ENCODE measurements around the gene PSORS1C2. TPM values are rescaled to one million over a fixed set of nuclear protein-coding genes. Genes with fewer than 3 reads are reported as not detected.

PSORS1C2 gene
- total RNA-seq, 1 experiment from 2014 or later, result 0.33 TPM

GRCh38 chr6:31107052-31107451, 31.8 kb downstream of the PSORS1C2 start:
- H3K23me2 ChIP-seq (ENCODE audit: insufficient read length, low read depth, low read length, poor library complexity, severe bottlenecking), result no peaks in the 10 kb centered on the region
- no peak overlapping the region for H4K8ac ChIP-seq (replicated peaks; ENCODE audit: insufficient read length, low read depth, low read length)
- TF ChIP-seq CTCF (conservative IDR thresholded peaks at IDR 0.05), result no peak
- H2BK15ac ChIP-seq (ENCODE audit: low read depth, low read length), result no peak overlapping the region
- no peaks in the 10 kb centered on the region for H3K79me2 ChIP-seq (ENCODE audit: insufficient read depth, low read length)
- H3K4me1 ChIP-seq (ENCODE audit: insufficient read depth, low read length), result peaks cover 7% of the 10 kb centered on the region; the same call in 1 of the 2 replicates
- peaks cover 22 to 23% of the 10 kb centered on the region in 2 experiments for H3K4me1 Mint-ChIP-seq
- no peak for DNase-seq
- H3K27me3 Mint-ChIP-seq (ENCODE audit: low read depth), result peaks cover 36% of the 10 kb centered on the region
- H3K27ac Mint-ChIP-seq, result no peak overlapping the region; a peak in 1 of 7 replicates
- H3K4ac ChIP-seq (ENCODE audit: low read depth, low read length), result no peak overlapping the region
- H3K9me3 ChIP-seq (ENCODE audit: control insufficient read depth, low read depth, low read length), result no peaks in the 10 kb centered on the region
- no peak overlapping the region for H2AK5ac ChIP-seq (ENCODE audit: insufficient read length, low read length)
- no peak overlapping the region for H3K4me2 ChIP-seq (ENCODE audit: insufficient read depth, insufficient read length, low read length)
- no peak overlapping the region for H4K5ac ChIP-seq (ENCODE audit: insufficient read length, low read depth, low read length)
- no peak overlapping the region for H3K9ac ChIP-seq (ENCODE audit: extremely low read depth, insufficient read length, low read length)
- H3K27ac ChIP-seq (ENCODE audit: insufficient read length, low read depth, low read length), result no peak overlapping the region
- no peaks in the 10 kb centered on the region for H4K20me1 ChIP-seq (ENCODE audit: control insufficient read depth, insufficient read depth, insufficient read length)
- no peak overlapping the region for H2BK120ac ChIP-seq (ENCODE audit: low read depth, low read length, poor library complexity, severe bottlenecking)
- no peaks in the 10 kb centered on the region for H3K36me3 Mint-ChIP-seq (ENCODE audit: insufficient read depth in 1 of 3, low read depth in 3 of 3)
- H3K27me3 ChIP-seq (ENCODE audit: insufficient read depth, low read length), result no peaks in the 10 kb centered on the region; the same call in 1 of the 2 replicates
- no CpG with 5 or more reads among the region's 4 CpGs for WGBS (ENCODE audit: extremely low coverage, insufficient read length, low lambda C conversion rate)
- no peak overlapping the region for H2BK5ac ChIP-seq (ENCODE audit: insufficient read length, low read length)
- no peak overlapping the region for H3K4me3 Mint-ChIP-seq
- H3K56ac ChIP-seq (ENCODE audit: insufficient read length, low read depth, low read length), result no peak overlapping the region
- H2BK20ac ChIP-seq (ENCODE audit: low read depth, low read length, poor library complexity, severe bottlenecking), result no peak overlapping the region
- H3K18ac ChIP-seq (ENCODE audit: insufficient read length, low read depth, low read length), result no peak overlapping the region
- no peak overlapping the region for H3K14ac ChIP-seq (ENCODE audit: insufficient read depth, low read length)
- no peaks in the 10 kb centered on the region; a peak in 1 of 5 replicates for H3K9me3 Mint-ChIP-seq
- no peak overlapping the region for H3K23ac ChIP-seq (ENCODE audit: insufficient read length, low read depth, low read length)
- no peak overlapping the region for H2AFZ ChIP-seq (ENCODE audit: low read length)
- H3T11ph ChIP-seq (ENCODE audit: low read length), result no peak overlapping the region
- no peak overlapping the region for H2BK12ac ChIP-seq (ENCODE audit: insufficient read length, low read depth, low read length)
- H4K91ac ChIP-seq (ENCODE audit: insufficient read length, low read depth, low read length), result no peak overlapping the region
- no peaks in the 10 kb centered on the region for H3K79me1 ChIP-seq (ENCODE audit: insufficient read depth, low read depth, low read length, poor library complexity, severe bottlenecking)
